ENCODE data around the gene LINC01488.

LINC01488 gene

DNA sequence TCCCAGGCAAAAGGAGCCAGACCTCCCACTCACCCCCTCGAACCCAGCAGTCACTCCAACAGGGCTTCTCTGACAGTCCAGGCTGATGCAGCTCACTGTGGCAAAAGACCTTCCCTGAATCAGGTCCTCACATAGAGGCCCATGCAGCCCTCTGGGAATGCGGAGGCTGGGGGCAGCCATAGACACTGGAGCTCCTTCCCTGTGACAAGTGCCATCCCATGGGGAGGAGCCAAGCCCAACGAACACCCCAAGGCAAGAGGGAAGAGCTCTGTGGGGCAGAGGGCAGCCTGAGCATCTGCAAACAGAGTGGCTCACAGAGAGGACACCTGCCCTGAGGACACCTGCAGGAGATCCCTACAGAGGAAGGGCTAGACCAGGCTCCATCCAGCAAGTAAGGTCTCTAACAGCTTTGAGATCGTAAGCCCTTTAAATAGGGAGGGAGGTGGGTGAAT, at the start of gene LINC01488:
LINC01488 (plus strand) TSS at position 271 of the 452 bp plus-strand sequence.
- Histone ChIP-seq H3K36me3 (ENCODE audit: insufficient read depth, low read depth, low read length) (no peaks in the 10 kb centered on the region), H3K9me3 (ENCODE audit: insufficient read depth, low read depth, low read length) (no peaks in the 10 kb centered on the region), H3K4me1 (ENCODE audit: insufficient read depth, low read length) (peaks cover 15% of the 10 kb centered on the region), H3K27me3 (ENCODE audit: insufficient read depth, low read length) (peaks cover 25% of the 10 kb centered on the region), H3K4me3 (ENCODE audit: low read length) (no peak within 1 kb of the TSS), H3K27ac (ENCODE audit: low read length) (no peak within 1 kb of the TSS), H3K9ac (ENCODE audit: low read depth, low read length) (no peak within 1 kb of the TSS)

DNA sequence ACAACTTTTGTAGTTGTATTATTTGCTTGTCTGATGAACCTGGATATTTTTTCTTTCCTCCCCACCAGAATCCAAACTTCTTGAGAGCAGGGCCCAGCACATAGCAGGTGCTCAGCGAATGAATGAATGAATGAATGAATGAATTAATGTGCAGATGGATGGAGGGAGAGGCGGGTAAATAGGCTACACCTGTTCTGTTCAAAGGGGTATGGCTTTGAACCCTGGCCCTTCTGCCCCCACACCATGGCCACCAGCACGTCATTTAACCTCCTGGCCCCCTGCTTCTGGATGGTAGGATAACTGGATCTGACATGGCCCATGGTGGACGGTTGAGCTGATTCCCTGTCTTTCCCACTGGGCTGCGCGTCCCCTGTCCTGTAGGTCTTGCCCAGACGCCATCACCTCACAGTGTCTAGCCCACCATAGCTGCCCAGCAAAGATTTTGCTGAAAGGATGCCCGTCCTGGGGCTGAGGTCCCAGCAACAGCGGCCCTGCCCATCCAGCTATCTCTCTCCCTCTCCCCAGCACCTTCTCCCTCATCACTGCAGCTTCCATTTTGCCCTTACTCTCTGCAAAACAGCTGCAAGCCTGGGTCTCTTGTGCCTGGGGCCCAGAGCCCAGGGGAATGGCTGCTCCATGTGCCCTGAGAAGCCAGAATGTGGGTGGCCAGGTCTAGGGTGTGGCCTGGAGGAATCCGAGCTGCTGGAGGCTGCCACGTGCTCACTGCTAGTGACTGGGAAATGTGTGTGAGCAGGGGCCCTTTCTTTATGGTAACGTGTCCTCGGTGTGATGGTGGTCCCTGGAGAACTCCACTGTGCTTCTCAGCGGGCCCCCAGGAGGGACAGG, 49.3 kb upstream of the LINC01488 start:
- Histone ChIP-seq H3K9me3 (ENCODE audit: insufficient read depth, low read depth, low read length) (no peaks in the 10 kb centered on the region), H3K4me1 (ENCODE audit: insufficient read depth, low read length) (peaks cover 22% of the 10 kb centered on the region; the same call in 1 of the 2 replicates), H3K36me3 (ENCODE audit: insufficient read depth, low read depth, low read length) (no peaks in the 10 kb centered on the region), H3K4me3 (ENCODE audit: low read length) (no peak overlapping the region), H3K27ac (ENCODE audit: low read length) (no peak overlapping the region), H3K27me3 (ENCODE audit: insufficient read depth, low read length) (no peaks in the 10 kb centered on the region), H3K9ac (ENCODE audit: low read depth, low read length) (no peak overlapping the region)

- H3K27ac ChIP-seq (ENCODE audit: low read length), result no peak overlapping the region
- peaks cover 27% of the 10 kb centered on the region; the same call in 1 of the 2 replicates for H3K4me1 ChIP-seq (ENCODE audit: insufficient read depth, low read length)
- no peak overlapping the region for H3K9ac ChIP-seq (ENCODE audit: low read depth, low read length)
Measured at GRCh38 chr11:69433741-69434140, 47.7 kb upstream of the LINC01488 start.

GRCh38 chr11:69434471-69434931, 47.0 kb upstream of the LINC01488 start:
- Histone ChIP-seq H3K36me3 (ENCODE audit: insufficient read depth, low read depth, low read length) (no peaks in the 10 kb centered on the region), H3K4me1 (ENCODE audit: insufficient read depth, low read length) (peaks cover 34% of the 10 kb centered on the region; the same call in 1 of the 2 replicates), H3K9me3 (ENCODE audit: insufficient read depth, low read depth, low read length) (no peaks in the 10 kb centered on the region), H3K9ac (ENCODE audit: low read depth, low read length) (no peak overlapping the region), H3K4me3 (ENCODE audit: low read length) (no peak overlapping the region), H3K27ac (ENCODE audit: low read length) (no peak overlapping the region), H3K27me3 (ENCODE audit: insufficient read depth, low read length) (no peaks in the 10 kb centered on the region; the same call in 1 of the 2 replicates)

More at GRCh38 chr11:69433741-69434140, 47.7 kb upstream of the LINC01488 start:
- Histone ChIP-seq H3K27me3 (ENCODE audit: insufficient read depth, low read length) (no peaks in the 10 kb centered on the region; the same call in 1 of the 2 replicates), H3K36me3 (ENCODE audit: insufficient read depth, low read depth, low read length) (no peaks in the 10 kb centered on the region), H3K4me3 (ENCODE audit: low read length) (no peak overlapping the region), H3K9me3 (ENCODE audit: insufficient read depth, low read depth, low read length) (no peaks in the 10 kb centered on the region)

- peaks cover 34% of the 10 kb centered on the region; the same call in 1 of the 2 replicates for H3K4me1 ChIP-seq (ENCODE audit: insufficient read depth, low read length)
- H3K27me3 ChIP-seq (ENCODE audit: insufficient read depth, low read length), result peaks cover 8% of the 10 kb centered on the region
- no peak overlapping the region for H3K4me3 ChIP-seq (ENCODE audit: low read length)
- H3K9me3 ChIP-seq (ENCODE audit: insufficient read depth, low read depth, low read length), result no peaks in the 10 kb centered on the region
- no peak overlapping the region for H3K9ac ChIP-seq (ENCODE audit: low read depth, low read length)
- H3K27ac ChIP-seq (ENCODE audit: low read length), result no peak overlapping the region
- no peaks in the 10 kb centered on the region for H3K36me3 ChIP-seq (ENCODE audit: insufficient read depth, low read depth, low read length)
Measured at GRCh38 chr11:69435161-69435986, 46.1 kb upstream of the LINC01488 start.

- no peak overlapping the region for H3K9ac ChIP-seq (ENCODE audit: low read depth, low read length)
Measured at GRCh38 chr11:69436041-69436982, 45.2 kb upstream of the LINC01488 start.

GRCh38 chr11:69437001-69437875, 44.2 kb upstream of the LINC01488 start:
- no peak overlapping the region for H3K9ac ChIP-seq (ENCODE audit: low read depth, low read length)

More at GRCh38 chr11:69436041-69436982, 45.2 kb upstream of the LINC01488 start:
- peaks cover 8% of the 10 kb centered on the region for H3K27me3 ChIP-seq (ENCODE audit: insufficient read depth, low read length)
- no peaks in the 10 kb centered on the region for H3K9me3 ChIP-seq (ENCODE audit: insufficient read depth, low read depth, low read length)
- peaks cover 34% of the 10 kb centered on the region; the same call in 1 of the 2 replicates for H3K4me1 ChIP-seq (ENCODE audit: insufficient read depth, low read length)
- no peak overlapping the region for H3K4me3 ChIP-seq (ENCODE audit: low read length)
- H3K36me3 ChIP-seq (ENCODE audit: insufficient read depth, low read depth, low read length), result no peaks in the 10 kb centered on the region
- no peak overlapping the region for H3K27ac ChIP-seq (ENCODE audit: low read length)

GRCh38 chr11:69437876-69438205, 43.6 kb upstream of the LINC01488 start:
- peaks cover 45% of the 10 kb centered on the region for H3K4me1 ChIP-seq (ENCODE audit: insufficient read depth, low read length)
- H3K9me3 ChIP-seq (ENCODE audit: insufficient read depth, low read depth, low read length), result no peaks in the 10 kb centered on the region
- no peak overlapping the region for H3K27ac ChIP-seq (ENCODE audit: low read length)
- no peak overlapping the region for H3K4me3 ChIP-seq (ENCODE audit: low read length)
- peak overlapping the region; percentile 2; the same call in 1 of the 2 replicates for H3K9ac ChIP-seq (ENCODE audit: low read depth, low read length)
- no peaks in the 10 kb centered on the region for H3K36me3 ChIP-seq (ENCODE audit: insufficient read depth, low read depth, low read length)
- H3K27me3 ChIP-seq (ENCODE audit: insufficient read depth, low read length), result peaks cover 8% of the 10 kb centered on the region

More at GRCh38 chr11:69437001-69437875, 44.2 kb upstream of the LINC01488 start:
- Histone ChIP-seq H3K27me3 (ENCODE audit: insufficient read depth, low read length) (peaks cover 8% of the 10 kb centered on the region), H3K27ac (ENCODE audit: low read length) (no peak overlapping the region), H3K4me3 (ENCODE audit: low read length) (no peak overlapping the region), H3K9me3 (ENCODE audit: insufficient read depth, low read depth, low read length) (no peaks in the 10 kb centered on the region), H3K36me3 (ENCODE audit: insufficient read depth, low read depth, low read length) (no peaks in the 10 kb centered on the region), H3K4me1 (ENCODE audit: insufficient read depth, low read length) (peaks cover 38% of the 10 kb centered on the region)

DNA sequence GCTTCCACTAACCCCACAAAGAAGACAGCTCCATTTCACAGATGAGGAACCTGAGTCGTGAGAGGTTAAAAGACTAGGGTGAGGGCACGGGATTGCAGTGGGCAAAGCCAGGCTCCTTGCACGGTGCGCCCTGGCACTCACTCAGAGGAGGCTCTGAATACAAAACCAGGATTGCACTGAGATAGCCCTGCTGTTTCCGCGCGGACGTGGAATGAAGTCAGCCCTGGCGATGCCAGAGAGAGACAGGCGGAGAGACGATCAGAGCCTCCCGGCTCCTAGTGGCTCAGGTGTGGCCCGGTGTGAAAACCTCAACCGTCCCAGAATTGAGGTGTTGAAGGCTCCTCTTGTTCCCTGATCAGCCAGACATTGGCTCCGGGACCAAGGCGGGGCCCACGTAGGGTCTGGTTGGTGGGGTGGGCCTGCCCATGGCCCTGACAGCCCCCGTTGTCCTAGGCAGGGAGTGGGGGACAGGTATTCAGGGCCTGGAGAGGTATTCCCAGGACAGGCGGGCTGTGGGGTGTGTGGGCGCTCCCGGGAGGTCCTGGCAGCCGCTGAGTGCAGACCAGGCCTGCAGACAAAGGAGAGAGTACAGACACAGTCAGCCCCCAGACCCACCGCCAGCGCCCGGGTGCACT, 43.1 kb upstream of the LINC01488 start:
- Histone ChIP-seq H3K27ac (ENCODE audit: low read length) (no peak overlapping the region), H3K9me3 (ENCODE audit: insufficient read depth, low read depth, low read length) (no peaks in the 10 kb centered on the region), H3K4me3 (ENCODE audit: low read length) (no peak overlapping the region), H3K4me1 (ENCODE audit: insufficient read depth, low read length) (peaks cover 48% of the 10 kb centered on the region), H3K36me3 (ENCODE audit: insufficient read depth, low read depth, low read length) (no peaks in the 10 kb centered on the region), H3K27me3 (ENCODE audit: insufficient read depth, low read length) (peaks cover 8% of the 10 kb centered on the region), H3K9ac (ENCODE audit: low read depth, low read length) (peak overlapping the region; percentile 2; the same call in 1 of the 2 replicates)

DNA sequence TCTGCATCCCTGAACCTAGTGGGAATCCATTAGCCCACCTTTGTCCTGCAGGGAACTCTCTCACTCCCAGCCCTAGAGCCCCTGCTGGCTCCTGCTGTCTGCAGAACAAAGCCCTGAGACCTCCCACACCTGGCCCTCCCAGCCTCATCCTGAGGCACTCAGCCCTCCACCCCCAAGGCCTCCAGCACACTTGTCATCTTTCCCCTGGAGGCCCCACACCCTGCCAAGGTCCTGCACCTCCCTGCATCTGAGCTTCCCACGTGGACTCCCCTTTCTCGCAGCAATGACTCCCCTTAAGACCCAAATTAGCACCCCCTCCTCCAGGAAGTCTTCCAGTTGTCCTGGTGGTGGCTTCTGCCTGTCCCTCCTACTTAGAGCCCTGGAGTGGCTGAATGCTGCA, 42.3 kb upstream of the LINC01488 start:
- no peaks in the 10 kb centered on the region for H3K36me3 ChIP-seq (ENCODE audit: insufficient read depth, low read depth, low read length)
- H3K4me1 ChIP-seq (ENCODE audit: insufficient read depth, low read length), result peaks cover 51% of the 10 kb centered on the region
- no peak overlapping the region for H3K4me3 ChIP-seq (ENCODE audit: low read length)
- H3K27me3 ChIP-seq (ENCODE audit: insufficient read depth, low read length), result peaks cover 8% of the 10 kb centered on the region
- no peaks in the 10 kb centered on the region for H3K9me3 ChIP-seq (ENCODE audit: insufficient read depth, low read depth, low read length)
- no peak overlapping the region for H3K27ac ChIP-seq (ENCODE audit: low read length)
- no peak overlapping the region; the same call in 1 of the 2 replicates for H3K9ac ChIP-seq (ENCODE audit: low read depth, low read length)
